HepG2 (cell line): ENCODE data around the gene DUS1L. TPM values are rescaled to one million over a fixed set of nuclear protein-coding genes. Genes with fewer than 3 reads are reported as not detected.

Source experiments
- CBX1 ChIP-seq: IDR thresholded peaks from one replicate; pipeline ENCODE4 v1.6.1; 2016; ENCODE audit warnings: antibody characterized with exemption, low read depth
- FOXA1 ChIP-seq, 2 experiments: fragments of 450-650 bp in 1 of 2; sonication (generic) in 1 of 2; formaldehyde crosslinking in 1 of 2; IDR thresholded peaks; 2 replicates each; pipeline versions ENCODE4 v1.4.0 to v1.6.1; 2016 to 2020; ENCODE audit warnings: missing genetic modification reagents in 1 of 2
- FOXA3 ChIP-seq: IDR thresholded peaks from 2 replicates; pipeline ENCODE4 v1.6.1; 2016; ENCODE audit warnings: missing genetic modification reagents, missing compliant biosample characterization
- FOXK2 ChIP-seq: fragments of 450-650 bp; IDR thresholded peaks from 2 replicates; pipeline ENCODE4 v1.6.1; 2016
- HCFC1 ChIP-seq: fragments of 150-350 bp; IDR thresholded peaks from 2 replicates; pipeline ENCODE4 v1.6.1; 2014; ENCODE audit warnings: low read depth, low read length
- IRX3 ChIP-seq: sonication (generic); formaldehyde crosslinking; IDR thresholded peaks from 2 replicates; pipeline ENCODE4 v1.8.1; 2023; ENCODE audit warnings: mild to moderate bottlenecking, low read depth, missing genetic modification reagents, borderline replicate concordance
- MEF2D ChIP-seq: sonication (generic); formaldehyde crosslinking; IDR thresholded peaks from 2 replicates; pipeline ENCODE4 v1.5.1; 2020; ENCODE audit warnings: mild to moderate bottlenecking, missing genetic modification reagents
- MIER3 ChIP-seq: IDR thresholded peaks from 2 replicates; pipeline ENCODE4 v1.6.1; 2016; ENCODE audit warnings: missing compliant biosample characterization, borderline replicate concordance
- NFYB ChIP-seq: sonication (generic); formaldehyde crosslinking; IDR thresholded peaks from 2 replicates; pipeline ENCODE4 v1.4.0; 2020; ENCODE audit warnings: missing genetic modification reagents
- NR2F6 ChIP-seq, 2 experiments: IDR thresholded peaks; 2 replicates each; pipeline ENCODE4 v1.6.1; 2016; ENCODE audit warnings: antibody characterized with exemption in 1 of 2, mild to moderate bottlenecking in 1 of 2
- NRL ChIP-seq: sonication (generic); formaldehyde crosslinking; IDR thresholded peaks from 2 replicates; pipeline ENCODE4 v1.5.0; 2020; ENCODE audit warnings: missing genetic modification reagents, mild to moderate bottlenecking, moderate library complexity, borderline replicate concordance
- PAWR ChIP-seq: sonication (generic); formaldehyde crosslinking; IDR thresholded peaks from 2 replicates; pipeline ENCODE4 v1.4.0; 2020; ENCODE audit warnings: missing genetic modification reagents, mild to moderate bottlenecking, borderline replicate concordance
- RARA ChIP-seq: IDR thresholded peaks from 2 replicates; pipeline ENCODE4 v1.6.1; 2016; ENCODE audit warnings: missing genetic modification reagents, missing compliant biosample characterization
- REXO4 ChIP-seq: sonication (generic); formaldehyde crosslinking; IDR thresholded peaks from 2 replicates; pipeline ENCODE4 v1.8.0; 2022; ENCODE audit warnings: missing genetic modification reagents, mild to moderate bottlenecking, borderline replicate concordance
- RNF2 ChIP-seq: fragments of 450-650 bp; conservative IDR thresholded peaks from 2 replicates; pipeline ENCODE4 v1.6.1; 2016; ENCODE audit warnings: low read depth
- SKI ChIP-seq: fragments of 450-650 bp; IDR thresholded peaks from one replicate; pipeline ENCODE4 v1.6.1; 2018; ENCODE audit warnings: mild to moderate bottlenecking; ENCODE audit not compliant: partially characterized antibody
- ZBTB38 ChIP-seq: sonication (generic); formaldehyde crosslinking; IDR thresholded peaks from 2 replicates; pipeline ENCODE4 v1.5.1; 2020; ENCODE audit warnings: mild to moderate bottlenecking, missing genetic modification reagents
- ZMYM4 ChIP-seq: sonication (generic); formaldehyde crosslinking; IDR thresholded peaks from 2 replicates; pipeline ENCODE4 v1.8.1; 2023; ENCODE audit warnings: mild to moderate bottlenecking, missing genetic modification reagents
- ZNF138 ChIP-seq: sonication (generic); formaldehyde crosslinking; IDR thresholded peaks from 2 replicates; pipeline ENCODE4 v1.5.0; 2020; ENCODE audit warnings: mild to moderate bottlenecking, low read depth, missing genetic modification reagents
- ZNF484 ChIP-seq: sonication (generic); formaldehyde crosslinking; IDR thresholded peaks from 2 replicates; pipeline ENCODE4 v1.5.1; 2020; ENCODE audit warnings: mild to moderate bottlenecking, low read depth, missing genetic modification reagents, borderline replicate concordance
- ZNF749 ChIP-seq: sonication (generic); formaldehyde crosslinking; IDR thresholded peaks from 2 replicates; pipeline ENCODE4 v1.8.0; 2022; ENCODE audit warnings: mild to moderate bottlenecking, missing genetic modification reagents, moderate library complexity, borderline replicate concordance
- polyA plus RNA-seq, 8 experiments: library from polyadenylated mRNA; depleted of rRNA in 3 of 8; stranded (reverse) in 7 of 8; unstranded in 1 of 8; fragments of >200 nt; fragmentation: Illumina TruSeq in 4 of 8; extraction: Trizol in 4 of 8; gene quantifications; 2 replicates each; pipeline versions ENCODE4 v1.2.1 to v1.2.3, GENCODE V29; 2011 to 2016; ENCODE audit warnings: low read depth in 4 of 8, missing spikeins in 1 of 8, mixed read lengths in 1 of 8; ENCODE audit not compliant: insufficient read depth in 1 of 8
- total RNA-seq, 5 experiments: library from RNA; depleted of rRNA; stranded (reverse); fragments of >200 nt; fragmentation: Illumina TruSeq; extraction: Trizol; gene quantifications; 2 replicates each; pipeline ENCODE4 v1.2.3, GENCODE V29; 2016; ENCODE audit warnings: low read depth in 1 of 5
- TF ChIP-seq, protein P1 (sequence below): sonication (generic); formaldehyde crosslinking; IDR thresholded peaks from 2 replicates; pipeline ENCODE4 v1.4.0; 2020; ENCODE audit warnings: missing genetic modification reagents; ENCODE audit errors: not compliant biosample characterization
- TF ChIP-seq, protein P2 (sequence below): IDR thresholded peaks from 2 replicates; pipeline ENCODE4 v1.6.1; 2016; ENCODE audit warnings: missing genetic modification reagents, missing compliant biosample characterization
- TF ChIP-seq, protein P3 (sequence below): sonication (generic); formaldehyde crosslinking; IDR thresholded peaks from 2 replicates; pipeline ENCODE4 v1.4.0; 2020; ENCODE audit warnings: mild to moderate bottlenecking, missing genetic modification reagents
- TF ChIP-seq, protein P4 (sequence below): sonication (generic); formaldehyde crosslinking; IDR thresholded peaks from 2 replicates; pipeline ENCODE4 v1.9.0; 2021; ENCODE audit warnings: missing genetic modification reagents, mild to moderate bottlenecking, borderline replicate concordance

Gene DUS1L
- total and polyA plus RNA-seq, 2 of the 13 experiments (the other 11 are each of a cell fraction or from before 2014, with no cell fraction given): 81.0 to 109 TPM

DNA sequence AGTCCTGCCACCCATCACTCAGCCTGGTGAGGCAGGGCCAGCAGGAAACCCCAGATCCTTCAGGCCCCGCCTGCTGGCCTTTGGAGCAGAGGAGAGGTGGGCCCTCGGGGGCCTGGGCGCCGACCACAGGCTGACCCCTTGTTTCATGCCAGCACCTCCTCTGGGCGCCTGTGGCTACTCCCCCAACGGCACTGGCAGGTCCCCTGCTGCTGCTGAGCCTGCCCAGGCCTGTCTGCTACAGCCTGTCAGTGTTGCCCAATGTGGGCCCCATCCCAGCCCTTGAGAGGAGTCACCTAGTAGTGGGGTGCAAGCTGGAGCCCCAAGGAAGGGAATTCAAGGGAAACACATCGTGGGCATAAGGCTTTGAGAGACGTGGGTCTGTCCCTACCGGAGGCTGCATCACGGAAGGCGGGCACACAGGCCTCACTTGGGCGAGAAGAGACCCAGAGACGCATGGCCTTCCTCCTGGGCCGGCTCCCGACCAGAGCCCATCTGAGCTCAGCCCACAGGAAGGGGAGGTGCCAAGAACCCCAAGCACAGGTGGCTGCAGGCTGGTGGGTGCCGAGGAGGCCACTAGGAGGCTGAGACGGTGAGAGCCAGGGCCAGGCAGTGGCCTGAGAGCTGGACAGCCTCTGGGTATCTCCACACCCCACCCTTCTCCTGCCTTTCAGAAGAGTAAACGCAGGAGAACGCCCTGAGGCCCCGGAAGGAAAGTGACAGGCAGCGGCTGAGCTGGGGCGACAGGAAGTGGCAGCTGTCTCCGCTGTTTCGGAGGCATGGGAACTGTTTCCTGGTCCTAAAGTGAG, 40.5 kb upstream of the DUS1L start (continued):
- TF ChIP-seq ZNF749 (CRISPR knock-in tag) (peak; percentile 91; the same call in 1 of the 2 replicates), RARA (peak; percentile 49; the same call in 1 of the 2 replicates), SKI (peak; percentile 61), ZMYM4 (CRISPR knock-in tag) (peak; percentile 65), ZNF138 (no peak), NR2F6 (IDR thresholded peaks at IDR 0.05) (peak; percentile 56; the same call in 1 of the 2 replicates), NR2F6 (CRISPR knock-in tag; IDR thresholded peaks at IDR 0.05) (peak; percentile 85), MIER3 (CRISPR knock-in tag) (peak; percentile 82; the same call in 1 of the 2 replicates), ZNF484 (no peak), HCFC1 (no peak), PAWR (CRISPR knock-in tag) (0 out of 2 replicates have a peak, but pooled peaks have one; percentile 45), RNF2 (peak; percentile 60; the same call in 1 of the 2 replicates), IRX3 (peak; percentile 58; the same call in 1 of the 2 replicates), MEF2D (CRISPR knock-in tag) (peak; percentile 61), NRL (CRISPR knock-in tag) (peak; percentile 91), FOXA3 (peak; percentile 56; the same call in 1 of the 2 replicates), ZBTB38 (CRISPR knock-in tag) (no peak; the same call in 1 of the 2 replicates), FOXK2 (no peak), NFYB (peak; percentile 35), REXO4 (CRISPR knock-in tag) (no peak), FOXA1 (IDR thresholded peaks at IDR 0.05) (no peak), FOXA1 (CRISPR knock-in tag; IDR thresholded peaks at IDR 0.05) (peak; percentile 70), CBX1 (peak; percentile 59)
- TF ChIP-seq, protein P1, sequence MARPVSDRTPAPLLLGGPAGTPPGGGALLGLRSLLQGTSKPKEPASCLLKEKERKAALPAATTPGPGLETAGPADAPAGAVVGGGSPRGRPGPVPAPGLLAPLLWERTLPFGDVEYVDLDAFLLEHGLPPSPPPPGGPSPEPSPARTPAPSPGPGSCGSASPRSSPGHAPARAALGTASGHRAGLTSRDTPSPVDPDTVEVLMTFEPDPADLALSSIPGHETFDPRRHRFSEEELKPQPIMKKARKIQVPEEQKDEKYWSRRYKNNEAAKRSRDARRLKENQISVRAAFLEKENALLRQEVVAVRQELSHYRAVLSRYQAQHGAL: peak; percentile 66
- TF ChIP-seq, protein P2, sequence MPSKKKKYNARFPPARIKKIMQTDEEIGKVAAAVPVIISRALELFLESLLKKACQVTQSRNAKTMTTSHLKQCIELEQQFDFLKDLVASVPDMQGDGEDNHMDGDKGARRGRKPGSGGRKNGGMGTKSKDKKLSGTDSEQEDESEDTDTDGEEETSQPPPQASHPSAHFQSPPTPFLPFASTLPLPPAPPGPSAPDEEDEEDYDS (CRISPR knock-in tag): peak; percentile 94
- TF ChIP-seq, protein P3, sequence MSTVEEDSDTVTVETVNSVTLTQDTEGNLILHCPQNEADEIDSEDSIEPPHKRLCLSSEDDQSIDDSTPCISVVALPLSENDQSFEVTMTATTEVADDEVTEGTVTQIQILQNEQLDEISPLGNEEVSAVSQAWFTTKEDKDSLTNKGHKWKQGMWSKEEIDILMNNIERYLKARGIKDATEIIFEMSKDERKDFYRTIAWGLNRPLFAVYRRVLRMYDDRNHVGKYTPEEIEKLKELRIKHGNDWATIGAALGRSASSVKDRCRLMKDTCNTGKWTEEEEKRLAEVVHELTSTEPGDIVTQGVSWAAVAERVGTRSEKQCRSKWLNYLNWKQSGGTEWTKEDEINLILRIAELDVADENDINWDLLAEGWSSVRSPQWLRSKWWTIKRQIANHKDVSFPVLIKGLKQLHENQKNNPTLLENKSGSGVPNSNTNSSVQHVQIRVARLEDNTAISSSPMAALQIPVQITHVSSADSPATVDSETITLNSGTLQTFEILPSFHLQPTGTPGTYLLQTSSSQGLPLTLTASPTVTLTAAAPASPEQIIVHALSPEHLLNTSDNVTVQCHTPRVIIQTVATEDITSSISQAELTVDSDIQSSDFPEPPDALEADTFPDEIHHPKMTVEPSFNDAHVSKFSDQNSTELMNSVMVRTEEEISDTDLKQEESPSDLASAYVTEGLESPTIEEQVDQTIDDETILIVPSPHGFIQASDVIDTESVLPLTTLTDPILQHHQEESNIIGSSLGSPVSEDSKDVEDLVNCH: no peak
- TF ChIP-seq, protein P4, sequence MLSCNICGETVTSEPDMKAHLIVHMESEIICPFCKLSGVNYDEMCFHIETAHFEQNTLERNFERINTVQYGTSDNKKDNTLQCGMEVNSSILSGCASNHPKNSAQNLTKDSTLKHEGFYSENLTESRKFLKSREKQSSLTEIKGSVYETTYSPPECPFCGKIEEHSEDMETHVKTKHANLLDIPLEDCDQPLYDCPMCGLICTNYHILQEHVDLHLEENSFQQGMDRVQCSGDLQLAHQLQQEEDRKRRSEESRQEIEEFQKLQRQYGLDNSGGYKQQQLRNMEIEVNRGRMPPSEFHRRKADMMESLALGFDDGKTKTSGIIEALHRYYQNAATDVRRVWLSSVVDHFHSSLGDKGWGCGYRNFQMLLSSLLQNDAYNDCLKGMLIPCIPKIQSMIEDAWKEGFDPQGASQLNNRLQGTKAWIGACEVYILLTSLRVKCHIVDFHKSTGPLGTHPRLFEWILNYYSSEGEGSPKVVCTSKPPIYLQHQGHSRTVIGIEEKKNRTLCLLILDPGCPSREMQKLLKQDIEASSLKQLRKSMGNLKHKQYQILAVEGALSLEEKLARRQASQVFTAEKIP (CRISPR knock-in tag): no peak
